HG02938 (cell line): ENCODE results near the gene LPP.

Source experiments
- ATAC-seq: cut with Tn5 transposase; IDR thresholded peaks from one replicate; pipeline ENCODE4 v1.9.1; 2021; ENCODE audit warnings: mild to moderate bottlenecking, moderate library complexity; ENCODE audit not compliant: unreplicated experiment

LPP gene

DNA sequence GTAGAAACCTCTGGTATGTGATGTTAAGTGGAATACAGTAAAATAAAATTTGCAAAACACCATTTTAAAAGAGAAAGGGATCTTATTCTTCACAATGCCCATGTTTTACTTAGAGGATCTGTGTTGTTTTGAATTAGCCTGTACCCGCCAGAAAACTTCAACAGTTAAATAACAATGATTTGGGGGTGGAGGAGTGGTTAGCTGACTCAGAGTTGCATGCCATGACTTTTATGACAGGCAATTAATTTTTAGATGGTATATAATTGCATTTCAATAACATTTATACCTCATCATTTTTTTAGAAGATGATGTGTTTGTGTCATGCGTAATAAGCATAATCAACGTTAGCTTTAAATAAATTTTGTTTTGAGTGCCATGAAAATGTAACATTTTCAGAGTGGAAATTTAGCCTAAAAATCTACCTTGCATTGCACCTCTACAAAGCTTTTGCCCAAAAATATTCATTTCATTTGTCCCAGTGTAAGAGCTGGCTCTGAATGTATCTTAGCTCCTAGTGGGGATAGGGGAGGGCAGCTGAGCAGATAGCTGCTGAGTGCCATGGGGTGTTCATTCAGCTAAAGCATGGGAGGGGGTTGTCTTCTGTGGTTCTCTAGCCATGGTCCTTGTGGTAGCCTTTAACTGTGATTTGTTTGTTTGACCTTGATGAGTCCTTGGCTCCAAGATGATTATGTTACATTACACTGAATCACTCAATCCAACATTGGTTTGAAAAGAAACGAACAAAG lies 379.8 kb downstream of the LPP start:
- ATAC-seq = no peak

DNA sequence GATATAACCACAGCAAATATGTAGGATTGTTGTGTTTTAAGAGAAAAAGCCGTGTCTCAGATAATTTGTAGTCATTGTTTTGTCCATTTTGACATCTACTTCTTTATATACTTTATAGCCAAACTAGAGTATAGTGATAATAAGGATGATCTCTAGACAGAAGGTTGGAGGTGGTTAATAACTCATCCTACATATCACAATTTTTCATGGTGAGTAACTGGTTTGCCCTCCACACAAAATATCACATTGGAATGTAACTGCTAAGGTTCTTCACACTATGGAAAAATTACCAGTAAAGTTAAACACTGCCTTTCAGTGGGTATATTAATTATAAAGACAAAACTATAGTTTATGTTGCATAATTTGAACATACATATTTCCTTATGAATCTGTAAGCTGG lies 380.7 kb downstream of the LPP start:
- no peak for ATAC-seq

DNA sequence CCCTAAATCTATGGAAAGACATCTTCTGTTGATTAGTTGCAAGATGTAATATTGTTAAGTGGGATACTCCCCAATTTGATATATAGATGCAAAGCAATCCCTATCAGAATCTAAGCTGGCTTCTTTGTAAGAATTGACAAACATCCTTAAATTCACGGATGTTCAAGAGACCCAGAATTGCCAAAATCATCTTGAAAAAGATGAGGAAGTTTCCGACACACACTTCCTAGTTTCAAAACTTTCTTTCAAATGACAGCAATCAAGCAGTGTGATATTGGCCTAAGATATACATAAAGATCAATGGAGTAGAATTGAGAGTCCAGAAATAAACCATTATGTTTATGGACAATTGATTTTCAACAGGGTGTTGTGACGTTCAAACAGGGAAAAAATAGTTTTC lies 383.6 kb downstream of the LPP start:
- ATAC-seq = no peak

DNA sequence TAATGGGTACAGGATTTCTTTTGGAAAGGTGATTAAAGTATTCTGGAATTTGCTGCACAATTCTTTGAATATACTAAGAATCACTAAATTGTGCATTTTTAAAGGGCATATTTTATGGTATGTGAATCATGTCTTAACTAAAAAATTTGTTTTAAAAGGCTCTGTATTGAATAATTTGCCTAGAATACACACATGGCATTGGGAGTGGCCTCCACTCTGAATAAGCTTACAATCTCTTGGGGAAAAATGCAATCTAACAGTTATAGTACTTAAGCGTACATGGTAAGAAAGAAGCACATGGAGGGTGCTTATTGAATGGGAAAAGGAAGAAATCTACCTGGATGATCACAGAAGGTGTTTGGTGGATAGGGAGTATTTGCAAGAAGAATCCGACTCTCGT lies 385.1 kb downstream of the LPP start:
- ATAC-seq = no peak

DNA sequence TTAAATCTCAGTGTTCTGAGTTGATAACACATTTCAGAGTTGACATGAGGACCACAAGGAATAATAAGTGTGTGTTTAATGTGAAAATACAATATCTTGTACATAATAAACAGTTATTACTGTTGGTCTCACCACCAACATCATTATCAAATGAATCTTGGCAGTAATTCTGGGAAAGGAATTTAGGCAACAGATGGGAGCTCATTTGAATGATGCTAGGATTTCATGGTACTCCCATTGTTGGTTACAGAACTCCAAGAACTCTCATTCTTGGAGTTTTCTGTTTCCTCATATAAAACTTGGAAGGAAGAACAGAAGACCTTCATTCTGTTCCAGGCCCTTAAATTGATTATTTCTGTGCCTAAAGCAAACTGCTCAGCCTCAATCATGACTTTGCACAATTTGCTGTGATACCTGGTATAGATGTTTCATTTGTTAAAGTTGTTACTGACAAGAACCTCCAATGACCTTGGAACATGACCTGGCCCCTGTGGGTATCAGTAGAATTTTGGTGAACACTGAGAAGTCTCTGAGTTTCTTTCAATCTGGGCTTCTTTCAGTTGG lies 385.8 kb downstream of the LPP start:
- no peak for ATAC-seq

DNA sequence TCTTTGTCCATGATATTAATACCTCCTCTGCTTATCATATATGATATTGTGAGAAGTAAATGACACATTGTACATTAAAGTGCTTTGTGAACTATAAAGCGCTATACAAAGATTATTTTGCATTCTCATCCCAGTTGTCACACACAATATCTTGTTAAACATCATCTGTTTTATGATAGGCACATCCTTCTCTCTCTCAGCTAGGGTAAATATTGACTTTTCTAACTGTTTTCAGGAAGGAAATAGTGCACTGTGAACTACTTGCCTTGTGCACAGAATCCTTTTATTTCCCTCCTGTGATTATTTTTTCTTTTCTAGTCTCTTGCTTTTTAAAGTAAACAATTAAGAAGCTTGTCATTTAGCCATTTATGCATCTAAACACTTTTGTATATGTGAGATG lies 388.2 kb downstream of the LPP start:
- no peak for ATAC-seq

DNA sequence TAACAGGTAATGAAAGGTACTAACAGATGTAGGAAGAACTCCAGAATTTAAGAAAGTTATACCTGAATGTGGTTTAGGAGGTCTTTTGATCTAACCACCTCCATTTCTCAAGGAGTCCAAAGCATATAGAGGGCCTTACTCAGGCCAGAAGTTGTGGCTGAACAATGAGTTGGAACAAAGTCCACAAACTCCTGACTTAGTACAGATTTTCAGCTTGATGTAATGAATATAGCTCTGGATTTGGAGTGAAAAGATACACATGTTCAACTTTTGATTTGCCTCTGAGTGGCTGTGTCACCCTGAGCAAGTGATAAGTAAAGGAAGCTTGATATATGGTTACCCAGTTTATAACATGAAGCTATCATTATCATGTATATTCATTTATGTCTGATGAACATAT lies 390.1 kb downstream of the LPP start:
- ATAC-seq = no peak

DNA sequence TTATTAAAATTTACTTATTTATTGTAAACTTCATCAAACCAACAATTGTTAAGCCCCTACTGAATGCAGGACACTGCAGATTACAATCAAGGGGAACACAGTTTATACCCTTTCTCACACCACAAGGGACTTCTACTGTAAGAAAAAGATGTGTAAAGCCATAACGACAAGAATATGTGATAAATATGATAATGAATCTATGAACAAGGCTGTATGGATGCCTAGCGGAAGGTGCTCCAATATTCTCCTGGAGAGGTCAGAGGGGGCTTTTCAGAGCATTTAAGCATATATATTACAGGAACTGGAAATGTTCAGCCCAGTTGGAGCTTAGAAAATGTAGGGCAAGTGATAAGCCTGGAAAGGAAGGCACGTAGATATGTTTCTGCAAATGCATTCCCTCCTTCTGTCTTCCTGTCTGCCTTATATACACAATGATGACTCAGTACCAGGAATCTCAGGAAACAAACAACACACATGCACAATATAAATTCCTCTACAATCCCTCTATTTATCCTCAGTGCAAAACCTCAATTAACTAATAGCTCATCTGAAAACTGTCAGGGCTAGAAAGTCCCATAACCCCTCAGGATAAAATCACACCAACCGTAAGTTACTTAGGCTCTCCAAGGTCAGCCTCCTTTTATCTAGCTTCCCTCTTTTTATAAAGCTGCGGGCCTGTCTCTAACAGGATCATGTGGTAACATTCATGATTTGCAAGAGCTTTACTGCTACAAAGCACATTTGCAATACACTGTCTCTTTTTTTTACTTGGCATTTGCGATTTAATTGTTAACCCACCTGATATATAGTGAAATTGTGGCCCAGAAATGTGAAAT lies 393.1 kb downstream of the LPP start:
- ATAC-seq = no peak

DNA sequence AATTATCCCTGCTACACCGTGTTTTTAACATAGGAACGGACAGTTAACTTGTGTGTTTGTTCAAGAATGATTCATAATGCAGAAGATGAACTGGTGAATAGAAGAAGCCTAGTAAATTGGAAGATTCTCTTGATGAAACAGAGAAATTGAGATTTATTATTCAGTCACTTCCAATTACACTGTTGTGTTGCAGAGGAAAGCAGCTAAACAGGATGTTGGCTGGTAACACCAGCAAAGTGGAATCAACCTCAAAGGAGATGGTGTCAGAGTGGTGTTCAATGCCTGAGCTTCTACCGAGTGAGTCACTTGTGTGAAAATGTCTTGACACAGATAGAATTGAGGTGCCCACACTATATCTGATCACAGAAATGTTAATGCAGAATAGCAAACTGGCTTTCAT lies 399.6 kb downstream of the LPP start:
- no peak for ATAC-seq

DNA sequence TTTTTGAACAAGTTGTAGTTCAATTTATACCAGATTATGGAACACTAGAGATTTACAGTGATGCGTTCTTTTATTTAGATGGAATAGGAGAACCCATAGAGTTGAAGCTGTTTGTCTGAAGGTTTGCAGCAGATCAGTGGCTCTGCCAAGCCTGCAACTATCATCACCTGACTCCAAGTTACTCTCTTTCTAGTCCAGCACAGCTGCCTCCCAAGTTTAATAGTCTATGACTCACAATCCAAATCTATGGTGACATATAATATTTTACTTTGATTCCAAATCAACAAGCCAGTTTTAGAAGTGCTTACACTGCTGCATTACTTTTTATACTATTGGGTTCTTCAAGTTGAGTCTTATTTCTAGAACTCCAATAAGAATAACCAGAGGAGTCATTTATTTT lies 400.4 kb downstream of the LPP start:
- ATAC-seq = no peak

DNA sequence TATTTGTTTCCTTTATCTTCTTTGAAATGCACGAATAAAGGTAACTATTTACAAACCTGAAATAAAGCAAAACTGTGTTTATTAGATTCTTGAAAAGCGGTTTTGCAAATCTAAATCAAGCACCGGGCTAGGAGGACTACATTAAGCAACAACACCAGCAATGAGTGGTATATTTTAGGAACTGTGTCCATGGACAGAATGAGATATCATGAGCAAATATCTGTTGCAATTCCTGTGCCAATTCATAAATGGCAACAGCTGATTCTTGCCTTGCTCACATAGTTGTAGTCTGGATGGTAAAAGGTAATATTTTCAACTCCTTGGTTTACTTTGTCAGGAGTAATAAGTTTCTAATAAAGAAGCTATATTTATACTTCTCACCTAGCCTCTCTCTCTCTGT lies 403.3 kb downstream of the LPP start:
- ATAC-seq = no peak

DNA sequence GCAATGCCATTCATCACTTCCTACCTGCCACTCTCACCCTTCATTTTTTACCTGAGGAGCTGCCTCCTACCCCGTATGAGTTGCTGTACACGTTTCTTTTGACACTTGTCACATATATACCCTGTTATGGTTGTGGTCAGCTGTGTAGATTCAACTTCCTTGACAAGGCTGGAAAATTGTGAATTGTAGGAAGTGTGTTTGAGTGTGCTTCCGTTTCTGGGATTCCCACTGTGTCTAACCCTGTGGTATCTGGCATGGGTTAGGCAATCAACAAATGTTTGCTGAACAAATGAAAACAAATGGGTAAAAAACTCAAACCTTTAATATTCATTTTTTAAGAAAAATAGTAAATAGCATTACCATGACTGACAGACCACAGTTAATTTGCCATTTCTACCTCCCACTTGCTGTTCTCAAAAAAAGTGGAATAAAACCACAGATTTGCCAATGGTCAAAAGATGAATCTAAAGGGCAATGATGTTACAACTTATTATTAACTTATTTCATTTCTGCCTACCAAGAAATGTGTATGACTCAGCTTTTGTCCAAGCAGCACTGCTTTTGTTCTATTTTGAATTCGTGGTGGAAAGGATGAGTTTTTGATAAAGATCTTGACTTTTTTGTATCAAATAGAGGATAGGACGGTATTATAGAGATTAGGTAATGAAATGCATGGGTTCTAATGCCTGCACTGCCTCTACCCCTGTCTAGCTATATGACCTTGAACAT lies 404.6 kb downstream of the LPP start:
- no peak for ATAC-seq

DNA sequence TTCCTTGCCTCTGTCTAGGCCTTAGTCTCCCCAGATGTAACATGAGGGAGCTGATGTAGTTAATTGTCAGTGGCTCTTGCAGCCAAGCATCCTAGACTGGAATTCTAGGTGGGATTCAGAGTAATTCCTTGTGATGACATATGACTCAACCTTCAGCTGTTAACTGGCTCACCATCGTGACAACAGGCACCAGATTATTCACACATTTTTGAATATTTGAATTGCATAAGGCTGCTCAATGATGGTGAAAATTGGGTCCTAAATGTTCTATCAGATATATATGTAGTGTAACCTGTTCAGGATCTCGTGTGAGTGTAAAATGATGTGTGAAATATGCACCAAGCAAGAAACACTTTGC lies 405.1 kb downstream of the LPP start:
- no peak for ATAC-seq

DNA sequence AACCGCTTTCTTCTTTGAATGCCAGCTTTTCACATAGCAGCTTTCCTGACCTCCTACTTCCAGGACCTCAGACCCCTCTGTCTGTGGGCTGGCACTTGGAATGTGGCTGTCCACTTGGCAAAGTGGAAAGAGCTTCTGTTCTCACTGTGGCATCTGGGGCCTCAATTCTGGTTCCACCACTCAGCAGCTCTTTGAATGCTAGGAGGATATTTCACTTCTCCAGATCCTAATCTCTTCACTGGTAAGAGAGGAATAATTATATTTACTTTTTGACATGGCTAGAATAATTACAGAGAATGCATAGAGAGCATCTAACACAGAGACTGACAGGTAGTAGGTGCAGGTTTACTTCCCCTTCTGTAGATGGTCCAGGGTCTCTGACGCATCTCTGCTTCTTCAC lies 405.9 kb downstream of the LPP start:
- no peak for ATAC-seq

DNA sequence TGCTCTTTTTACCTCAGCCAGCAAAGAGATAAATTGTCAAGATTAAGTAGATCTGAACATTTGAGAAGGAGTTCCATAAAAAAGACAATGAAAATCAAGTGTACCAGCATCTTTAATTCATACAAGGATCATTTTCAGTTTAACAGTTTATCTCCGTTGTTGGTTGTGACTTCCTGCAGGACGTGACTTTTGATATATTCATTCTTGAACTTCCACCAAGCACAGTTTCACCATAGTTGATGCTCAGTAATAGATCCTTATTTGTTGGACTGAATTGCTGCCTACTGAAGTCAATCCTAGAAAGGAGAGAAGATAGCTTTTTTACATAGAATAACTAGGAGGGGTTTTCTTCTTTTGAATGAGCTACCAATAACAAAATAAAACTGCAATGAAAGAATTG lies 408.2 kb downstream of the LPP start:
- no peak for ATAC-seq

DNA sequence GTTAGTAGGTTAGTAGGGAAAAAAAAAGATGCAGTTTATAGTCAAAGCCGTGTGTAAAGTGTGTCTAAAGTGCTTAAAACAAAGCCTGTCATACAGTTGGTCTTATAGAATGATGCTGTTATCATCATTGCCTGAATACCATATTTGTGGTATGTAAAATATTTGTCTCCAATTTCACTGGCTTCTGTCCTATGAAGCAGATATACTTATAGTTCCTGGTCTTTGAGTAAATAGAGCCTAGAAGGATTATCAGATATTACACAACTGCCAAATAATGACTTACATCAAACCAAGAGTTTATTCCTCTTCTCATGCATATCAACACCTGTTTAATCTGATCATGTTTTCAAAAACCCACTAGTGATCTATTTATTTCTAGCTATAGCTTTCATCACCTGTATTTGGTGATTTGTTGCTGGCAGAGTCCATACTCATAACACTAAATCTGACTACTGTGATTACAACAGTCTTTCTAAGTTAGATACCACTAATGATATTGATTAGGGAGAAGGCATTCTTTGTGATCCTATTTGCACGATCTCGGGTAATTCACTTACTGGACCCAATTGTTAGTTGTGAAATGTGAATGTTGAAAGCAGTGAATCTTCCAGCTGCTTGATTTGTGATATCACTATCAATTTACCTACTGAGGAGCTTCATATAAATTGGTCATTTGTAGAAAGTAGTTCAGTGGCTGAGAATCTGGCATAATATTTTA lies 413.7 kb downstream of the LPP start:
- no peak for ATAC-seq

DNA sequence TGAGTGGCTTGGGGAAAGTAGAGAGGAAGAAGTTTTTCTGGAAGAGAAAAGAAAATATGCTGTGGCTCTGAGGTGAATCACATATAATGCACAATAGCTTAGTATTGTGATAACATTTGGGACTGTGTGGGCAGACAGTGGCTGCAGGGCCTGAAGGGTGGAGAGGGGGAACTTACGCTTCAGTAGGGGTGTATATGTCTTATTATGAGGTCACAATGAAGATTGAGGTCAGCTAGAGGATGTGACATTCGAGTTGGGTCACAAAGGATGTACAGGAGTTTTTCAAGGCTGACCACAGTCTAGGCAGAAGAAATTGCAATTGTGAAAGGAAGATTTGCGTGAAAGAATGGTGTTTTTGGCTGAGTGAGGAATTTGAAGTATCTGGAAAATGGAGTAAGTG lies 414.8 kb downstream of the LPP start:
- no peak for ATAC-seq

DNA sequence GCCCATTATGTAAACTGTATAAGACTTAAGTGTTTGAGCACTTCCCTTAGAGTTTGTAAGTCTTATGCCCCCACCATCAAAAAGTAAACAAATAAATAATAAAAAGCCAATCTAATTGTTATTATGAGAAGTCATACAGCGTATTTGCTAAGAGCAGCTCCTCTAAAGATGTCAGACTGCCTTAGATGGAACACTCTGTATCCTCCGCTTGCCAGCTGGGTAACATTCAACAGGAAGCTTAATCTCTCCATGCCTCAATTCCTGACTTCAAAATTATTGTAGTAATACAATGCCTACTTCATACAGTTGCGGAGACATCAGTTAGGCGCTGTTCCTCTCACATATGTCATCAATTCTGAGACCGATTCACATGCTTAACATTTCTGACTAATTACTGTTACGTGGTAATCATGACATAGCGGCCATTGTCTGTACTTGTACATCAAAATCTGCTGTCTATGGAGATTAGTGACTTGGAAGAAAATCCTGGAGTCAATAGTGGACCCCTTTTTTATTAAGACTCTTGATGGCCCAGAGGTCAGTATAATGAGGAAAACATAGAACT lies 417.7 kb downstream of the LPP start:
- ATAC-seq = no peak

DNA sequence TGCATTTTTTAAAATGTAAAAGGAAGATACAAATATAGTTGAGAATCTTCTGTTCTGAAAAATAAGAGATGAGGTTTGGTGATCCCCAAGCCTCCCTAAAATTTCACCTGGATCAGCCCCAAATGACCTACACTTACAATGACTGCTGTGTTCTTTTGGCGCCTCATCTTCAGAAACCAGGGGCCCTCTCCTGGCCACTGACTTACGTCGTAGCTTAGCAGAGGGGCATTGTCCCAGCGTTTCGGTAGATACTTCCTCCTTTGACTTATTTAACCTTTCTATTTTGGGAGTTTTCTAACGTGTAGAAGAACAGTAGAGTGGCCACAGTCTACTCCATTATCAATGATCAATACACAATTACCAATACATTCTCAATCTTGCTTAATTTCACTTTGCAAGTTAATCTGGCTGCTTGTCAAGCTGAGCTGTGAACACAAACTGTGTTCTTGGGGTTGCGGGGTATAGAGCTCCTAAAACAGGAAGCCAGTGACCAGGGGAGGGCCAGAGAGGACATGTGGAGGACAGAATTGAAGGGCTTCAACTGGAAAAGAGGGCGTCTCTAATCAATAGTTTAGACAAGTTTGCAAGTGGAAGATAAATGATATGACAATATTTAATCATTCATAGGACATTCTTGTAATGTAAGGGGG lies 419.5 kb downstream of the LPP start:
- ATAC-seq = no peak

DNA sequence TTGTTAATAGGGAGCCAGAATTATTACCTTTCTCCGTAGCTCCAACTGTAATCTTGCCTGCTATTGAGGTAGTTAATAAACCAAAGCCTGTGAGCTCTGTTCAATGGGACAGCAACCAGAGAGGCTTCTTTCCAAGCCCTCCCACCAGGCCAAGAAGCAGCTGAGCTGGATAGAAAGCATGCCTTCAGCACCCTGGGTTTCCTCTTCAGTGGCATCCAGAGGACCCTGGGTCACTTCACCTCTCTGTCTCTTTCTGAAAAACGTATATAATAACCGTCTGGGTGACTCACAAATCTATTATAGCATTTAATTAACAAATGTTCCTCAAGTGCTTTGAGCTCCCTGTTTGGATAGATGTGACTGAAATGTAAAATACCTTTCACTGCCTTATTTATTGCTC lies 420.0 kb downstream of the LPP start:
- no peak for ATAC-seq
